K562 (cell line): ENCODE results near the gene SEC14L1. TPM values are rescaled to one million over a fixed set of nuclear protein-coding genes. Genes with fewer than 3 reads are reported as not detected.
A peak's percentile ranks its signal among the peaks of the same experiment; 100 is the strongest.

Source experiments
- ARID4B ChIP-seq: sonication (generic); formaldehyde crosslinking; IDR thresholded peaks from 2 replicates; pipeline ENCODE4 v1.8.0; 2022; ENCODE audit warnings: mild to moderate bottlenecking, missing genetic modification reagents
- CEBPG ChIP-seq, 3 experiments: fragments of 200-800 bp in 1 of 3; sonication (Bioruptor generic) in 1 of 3; sonication (generic) in 1 of 3; formaldehyde crosslinking in 1 of 3; IDR thresholded peaks in 2 of 3; conservative IDR thresholded peaks in 1 of 3; 2 replicates each; pipeline versions ENCODE4 v1.6.1 to v1.8.0; 2016 to 2022; ENCODE audit warnings: missing compliant biosample characterization in 2 of 3, missing genetic modification characterization in 2 of 3, mild to moderate bottlenecking in 1 of 3, missing genetic modification reagents in 1 of 3
- DACH1 ChIP-seq: fragments of 450-650 bp; IDR thresholded peaks from 2 replicates; pipeline ENCODE4 v1.6.1; 2018; ENCODE audit not compliant: partially characterized antibody
- EP300 ChIP-seq: IDR thresholded peaks from 2 replicates; pipeline ENCODE4 v1.6.1; 2012; ENCODE audit warnings: low read length, improper control_type of control experiment
- GATA2 ChIP-seq: sonication (generic); formaldehyde crosslinking; IDR thresholded peaks from 2 replicates; pipeline ENCODE4 v1.4.0; 2020; ENCODE audit warnings: mild to moderate bottlenecking, missing genetic modification reagents
- HDAC2 ChIP-seq: fragments of 450-650 bp; IDR thresholded peaks from 2 replicates; pipeline ENCODE4 v1.6.1; 2016; ENCODE audit warnings: mild to moderate bottlenecking
- JUN ChIP-seq, 2 experiments: sonication (generic) in 1 of 2; formaldehyde crosslinking in 1 of 2; IDR thresholded peaks; 2 replicates each; pipeline versions ENCODE4 v1.6.1 to v1.8.0; 2012 to 2022; ENCODE audit warnings: borderline replicate concordance in 2 of 2, mild to moderate bottlenecking in 2 of 2, improper control_type of control experiment in 1 of 2, low read depth in 1 of 2, low read length in 1 of 2, missing genetic modification reagents in 1 of 2
- MCM7 ChIP-seq, 2 experiments: fragments of 450-650 bp; IDR thresholded peaks; 2 replicates each; pipeline ENCODE4 v1.6.1; 2016 to 2018
- PHF20 ChIP-seq: fragments of 450-650 bp; IDR thresholded peaks from 2 replicates; pipeline ENCODE4 v1.6.1; 2018; ENCODE audit not compliant: partially characterized antibody
- POU5F1 ChIP-seq: fragments of 150-350 bp; IDR thresholded peaks from 2 replicates; pipeline ENCODE4 v1.6.1; 2014; ENCODE audit warnings: borderline replicate concordance, low read length, low read depth, mild to moderate bottlenecking; ENCODE audit not compliant: partially characterized antibody
- PTRF ChIP-seq: fragments of 450-650 bp; IDR thresholded peaks from 2 replicates; pipeline ENCODE4 v1.6.1; 2016; ENCODE audit warnings: mild to moderate bottlenecking, missing genetic modification characterization, missing compliant biosample characterization
- RERE ChIP-seq: sonication (generic); formaldehyde crosslinking; IDR thresholded peaks from 2 replicates; pipeline ENCODE4 v1.8.0; 2023; ENCODE audit warnings: missing genetic modification reagents, mild to moderate bottlenecking, borderline replicate concordance
- SMARCA4 ChIP-seq: fragments of 450-650 bp; IDR thresholded peaks from 2 replicates; pipeline ENCODE4 v1.6.1; 2016
- TEAD4 ChIP-seq, 2 experiments: sonication (generic) in 1 of 2; formaldehyde crosslinking in 1 of 2; IDR thresholded peaks; 2 replicates each; pipeline versions ENCODE4 v1.6.1 to v1.8.0; 2012 to 2022; ENCODE audit warnings: borderline replicate concordance in 1 of 2, inconsistent platforms in 1 of 2, low read length in 1 of 2, mild to moderate bottlenecking in 1 of 2, missing genetic modification reagents in 1 of 2
- ZNF354B ChIP-seq: fragments of 250-450 bp; sonication (Bioruptor Pico); IDR thresholded peaks from 2 replicates; pipeline ENCODE4 v1.4.0; 2020
- ZNF449 ChIP-seq: fragments of 250-450 bp; sonication (Bioruptor Pico); IDR thresholded peaks from 2 replicates; pipeline ENCODE4 v1.8.0; 2022; ENCODE audit warnings: moderate library complexity, mild to moderate bottlenecking, inconsistent platforms
- ZNF644 ChIP-seq: fragments of 200-800 bp; sonication (Bioruptor generic); IDR thresholded peaks from 2 replicates; pipeline ENCODE4 v1.6.1; 2016; ENCODE audit warnings: low read depth, missing genetic modification characterization, missing compliant biosample characterization
- polyA plus RNA-seq, 8 experiments: library from polyadenylated mRNA; depleted of rRNA in 4 of 8; stranded (reverse) in 5 of 8; unstranded in 3 of 8; fragments of >200 nt; fragmentation: Nextera tagmentation in 2 of 8; fragmentation: Illumina TruSeq in 1 of 8; extraction: Ambion mirVana in 2 of 8; extraction: Trizol in 1 of 8; gene quantifications; 2 replicates each; pipeline versions ENCODE4 v1.2.1 to v1.2.3, GENCODE V29; 2011 to 2014; ENCODE audit warnings: inconsistent platforms in 1 of 8, missing spikeins in 1 of 8
- total RNA-seq, 7 experiments: library from RNA; depleted of rRNA in 6 of 7; stranded (reverse); fragments of >200 nt in 6 of 7; fragmentation: Illumina TruSeq in 2 of 7; extraction: Trizol in 2 of 7; gene quantifications; 2 replicates each; pipeline versions ENCODE4 v1.2.1 to v1.2.3, GENCODE V29; 2011 to 2021; ENCODE audit warnings: low replicate concordance in 1 of 7

The SEC14L1 gene
- total and polyA plus RNA-seq, 9 of the 15 experiments (the other 6 are each of a cell fraction or from before 2014, with no cell fraction given): 3.1 to 39.7 (median 15.2) TPM

GRCh38 chr17:77105706-77106105 is 35.1 kb upstream of the SEC14L1 start (continued):
- no peak for TF ChIP-seq PHF20
- no peak for TF ChIP-seq ZNF354B
- TF ChIP-seq POU5F1: no peak
- peak; percentile 41; the same call in 1 of the 2 replicates for TF ChIP-seq EP300
- TF ChIP-seq CEBPG (CRISPR knock-in tag; IDR thresholded peaks at IDR 0.05): no peak
- TF ChIP-seq CEBPG (tag; conservative IDR thresholded peaks at IDR 0.05 in 1 of 2, IDR thresholded peaks at IDR 0.05 in 1 of 2): no peak
- no peak for TF ChIP-seq ZNF644 (tag)
- 0 out of 2 replicates have a peak, but pooled peaks have one; percentile 22 for TF ChIP-seq TEAD4 (IDR thresholded peaks at IDR 0.05; ENCODE audit: low read length)
- no peak for TF ChIP-seq TEAD4 (CRISPR knock-in tag; IDR thresholded peaks at IDR 0.05; ENCODE audit: borderline replicate concordance)
- TF ChIP-seq SMARCA4: peak; percentile 14; the same call in 1 of the 2 replicates
- TF ChIP-seq DACH1: peak; percentile 33
- TF ChIP-seq RERE (CRISPR knock-in tag): no peak
- no peak for TF ChIP-seq ZNF449 (CRISPR knock-in tag)
- no peak for TF ChIP-seq PTRF
- 0 out of 2 replicates have a peak, but pooled peaks have one; percentile 10 for TF ChIP-seq GATA2 (CRISPR knock-in tag)
- TF ChIP-seq ARID4B (CRISPR knock-in tag): no peak
- no peak for TF ChIP-seq MCM7 (IDR thresholded peaks at IDR 0.05)
- TF ChIP-seq HDAC2: no peak
- no peak for TF ChIP-seq JUN (IDR thresholded peaks at IDR 0.05; ENCODE audit: borderline replicate concordance, low read depth, low read length)
- TF ChIP-seq JUN (CRISPR knock-in tag; IDR thresholded peaks at IDR 0.05; ENCODE audit: borderline replicate concordance): no peak
